ENCODE results near the gene MTCH2. TPM values are rescaled to one million over a fixed set of nuclear protein-coding genes. Genes with fewer than 3 reads are reported as not detected.

Gene MTCH2
- total RNA-seq, 1 donor: 74.9 TPM

- Histone ChIP-seq H3K27me3 (ENCODE audit: insufficient read depth, low read length) (peaks cover 55% of the 10 kb centered on the region), H3K79me2 (ENCODE audit: insufficient read depth, low read length) (no peaks in the 10 kb centered on the region), H4K20me1 (ENCODE audit: insufficient read depth, low read length) (peaks cover 4% of the 10 kb centered on the region), H3K4me3 (ENCODE audit: insufficient read depth, low read length) (peak overlapping the region; percentile 55), H2AFZ (ENCODE audit: low read length) (no peak overlapping the region), H3K36me3 (ENCODE audit: insufficient read depth, low read length) (no peaks in the 10 kb centered on the region), H3K4me1 (ENCODE audit: insufficient read depth, low read length) (no peaks in the 10 kb centered on the region), H3K27ac (ENCODE audit: low read depth, low read length) (no peak overlapping the region), H3K9me3 (ENCODE audit: low read depth, low read length) (no peaks in the 10 kb centered on the region), H3K4me2 (ENCODE audit: insufficient read depth, low read length) (peak overlapping the region; percentile 39)
- TF ChIP-seq CTCF (IDR thresholded peaks at IDR 0.05; ENCODE audit: extremely low read depth, low read depth, low read length): no peak
- peak; percentile 49 for DNase-seq (ENCODE audit: insufficient read length, low spot score, missing footprints)
Observed at GRCh38 chr11:47593492-47593933, 48.8 kb downstream of the MTCH2 start.

GRCh38 chr11:47592970-47593369 lies 49.4 kb downstream of the MTCH2 start:
- no peak overlapping the region for H3K4me3 ChIP-seq (ENCODE audit: insufficient read depth, low read length)
- peaks cover 55% of the 10 kb centered on the region for H3K27me3 ChIP-seq (ENCODE audit: insufficient read depth, low read length)
- H3K4me1 ChIP-seq (ENCODE audit: insufficient read depth, low read length): no peaks in the 10 kb centered on the region
- no peaks in the 10 kb centered on the region for H3K9me3 ChIP-seq (ENCODE audit: low read depth, low read length)
- H3K79me2 ChIP-seq (ENCODE audit: insufficient read depth, low read length): no peaks in the 10 kb centered on the region
- no peak for TF ChIP-seq CTCF (IDR thresholded peaks at IDR 0.05; ENCODE audit: extremely low read depth, low read depth, low read length)
- no peaks in the 10 kb centered on the region for H3K36me3 ChIP-seq (ENCODE audit: insufficient read depth, low read length)
- no peak overlapping the region for H3K27ac ChIP-seq (ENCODE audit: low read depth, low read length)
- peak; percentile 25 for DNase-seq (ENCODE audit: insufficient read length, low spot score, missing footprints)
- H3K4me2 ChIP-seq (ENCODE audit: insufficient read depth, low read length): no peak overlapping the region
- peaks cover 4% of the 10 kb centered on the region for H4K20me1 ChIP-seq (ENCODE audit: insufficient read depth, low read length)
- H2AFZ ChIP-seq (ENCODE audit: low read length): no peak overlapping the region

GRCh38 chr11:47592251-47592650 lies 50.1 kb downstream of the MTCH2 start:
- peaks cover 4% of the 10 kb centered on the region for H4K20me1 ChIP-seq (ENCODE audit: insufficient read depth, low read length)
- DNase-seq (ENCODE audit: insufficient read length, low spot score, missing footprints): peak; percentile 78
- no peak overlapping the region for H2AFZ ChIP-seq (ENCODE audit: low read length)
- no peak overlapping the region for H3K4me2 ChIP-seq (ENCODE audit: insufficient read depth, low read length)
- TF ChIP-seq CTCF (IDR thresholded peaks at IDR 0.05; ENCODE audit: extremely low read depth, low read depth, low read length): no peak
- no peaks in the 10 kb centered on the region for H3K4me1 ChIP-seq (ENCODE audit: insufficient read depth, low read length)
- peaks cover 55% of the 10 kb centered on the region for H3K27me3 ChIP-seq (ENCODE audit: insufficient read depth, low read length)
- H3K36me3 ChIP-seq (ENCODE audit: insufficient read depth, low read length): no peaks in the 10 kb centered on the region
- no peak overlapping the region for H3K27ac ChIP-seq (ENCODE audit: low read depth, low read length)
- H3K79me2 ChIP-seq (ENCODE audit: insufficient read depth, low read length): no peaks in the 10 kb centered on the region
- H3K9me3 ChIP-seq (ENCODE audit: low read depth, low read length): no peaks in the 10 kb centered on the region
- H3K4me3 ChIP-seq (ENCODE audit: insufficient read depth, low read length): no peak overlapping the region

GRCh38 chr11:47591764-47592163 lies 50.6 kb downstream of the MTCH2 start:
- Histone ChIP-seq H3K79me2 (ENCODE audit: insufficient read depth, low read length) (no peaks in the 10 kb centered on the region), H3K4me2 (ENCODE audit: insufficient read depth, low read length) (no peak overlapping the region), H4K20me1 (ENCODE audit: insufficient read depth, low read length) (peaks cover 4% of the 10 kb centered on the region), H3K9me3 (ENCODE audit: low read depth, low read length) (no peaks in the 10 kb centered on the region), H3K36me3 (ENCODE audit: insufficient read depth, low read length) (no peaks in the 10 kb centered on the region), H3K4me3 (ENCODE audit: insufficient read depth, low read length) (no peak overlapping the region), H2AFZ (ENCODE audit: low read length) (no peak overlapping the region), H3K27me3 (ENCODE audit: insufficient read depth, low read length) (peaks cover 55% of the 10 kb centered on the region), H3K4me1 (ENCODE audit: insufficient read depth, low read length) (no peaks in the 10 kb centered on the region), H3K27ac (ENCODE audit: low read depth, low read length) (no peak overlapping the region)
- TF ChIP-seq CTCF (IDR thresholded peaks at IDR 0.05; ENCODE audit: extremely low read depth, low read depth, low read length): no peak
- peak; percentile 78 for DNase-seq (ENCODE audit: insufficient read length, low spot score, missing footprints)
